HepG2 (cell line): ENCODE data around the gene ABCF1. TPM values are rescaled to one million over a fixed set of nuclear protein-coding genes. Genes with fewer than 3 reads are reported as not detected.

Source experiments
- DRAP1 ChIP-seq: IDR thresholded peaks from 2 replicates; pipeline ENCODE4 v1.6.1; 2016; ENCODE audit warnings: missing genetic modification reagents, missing compliant biosample characterization
- ESRRA ChIP-seq: sonication (generic); formaldehyde crosslinking; IDR thresholded peaks from 2 replicates; pipeline ENCODE4 v1.5.1; 2020; ENCODE audit warnings: mild to moderate bottlenecking, low read depth, missing genetic modification reagents
- ETV5 ChIP-seq: IDR thresholded peaks from 2 replicates; pipeline ENCODE4 v1.6.1; 2018; ENCODE audit warnings: missing biosample characterization, missing genetic modification reagents, inconsistent platforms, borderline replicate concordance
- HNRNPL ChIP-seq: fragments of 200-400 bp; formaldehyde crosslinking; IDR thresholded peaks from 2 replicates; pipeline ENCODE4 v1.6.1; 2017; ENCODE audit warnings: mild to moderate bottlenecking, low read depth, low read length
- HOXA5 ChIP-seq: sonication (generic); formaldehyde crosslinking; IDR thresholded peaks from 2 replicates; pipeline ENCODE4 v1.4.0; 2020; ENCODE audit warnings: missing genetic modification reagents
- IRF2 ChIP-seq: IDR thresholded peaks from 2 replicates; pipeline ENCODE4 v1.6.1; 2018; ENCODE audit warnings: missing genetic modification reagents, missing compliant biosample characterization
- MNT ChIP-seq: fragments of 450-650 bp; IDR thresholded peaks from 2 replicates; pipeline ENCODE4 v1.6.1; 2016
- NFE2L2 ChIP-seq: fragments of 150-350 bp; IDR thresholded peaks from 2 replicates; pipeline ENCODE4 v1.6.1; 2014; ENCODE audit warnings: low read length
- POLR2A ChIP-seq, 2 experiments: IDR thresholded peaks; 2 replicates each; pipeline ENCODE4 v1.6.1; 2011; ENCODE audit warnings: low read depth in 2 of 2, low read length in 2 of 2, mild to moderate bottlenecking in 1 of 2, moderate library complexity in 1 of 2; ENCODE audit not compliant: insufficient read depth in 1 of 2
- PRDM15 ChIP-seq: sonication (generic); formaldehyde crosslinking; IDR thresholded peaks from 2 replicates; pipeline ENCODE4 v1.4.0; 2020; ENCODE audit warnings: missing genetic modification reagents
- TGIF2 ChIP-seq: IDR thresholded peaks from 2 replicates; pipeline ENCODE4 v1.6.1; 2016; ENCODE audit warnings: control low read depth, missing compliant biosample characterization
- TMF1 ChIP-seq: sonication (generic); formaldehyde crosslinking; IDR thresholded peaks from 2 replicates; pipeline ENCODE4 v1.8.1; 2022; ENCODE audit warnings: low read depth, missing genetic modification reagents
- ZBTB20 ChIP-seq: sonication (generic); formaldehyde crosslinking; IDR thresholded peaks from 2 replicates; pipeline ENCODE4 v1.8.1; 2023; ENCODE audit warnings: missing genetic modification reagents, low read depth, mild to moderate bottlenecking, borderline replicate concordance
- ZIK1 ChIP-seq: sonication (generic); formaldehyde crosslinking; IDR thresholded peaks from 2 replicates; pipeline ENCODE4 v1.5.0; 2020; ENCODE audit warnings: mild to moderate bottlenecking, low read depth, missing genetic modification reagents, borderline replicate concordance
- ZMYM3 ChIP-seq: sonication (generic); formaldehyde crosslinking; IDR thresholded peaks from 2 replicates; pipeline ENCODE4 v1.5.1; 2020; ENCODE audit warnings: mild to moderate bottlenecking, missing genetic modification reagents
- ZNF205 ChIP-seq: IDR thresholded peaks from 2 replicates; pipeline ENCODE4 v1.6.1; 2018; ENCODE audit warnings: missing biosample characterization, missing genetic modification reagents
- ZNF256 ChIP-seq: sonication (generic); formaldehyde crosslinking; conservative IDR thresholded peaks from 2 replicates; pipeline ENCODE4 v1.4.0; 2020; ENCODE audit warnings: missing genetic modification reagents
- ZNF362 ChIP-seq: sonication (generic); formaldehyde crosslinking; IDR thresholded peaks from 2 replicates; pipeline ENCODE4 v1.4.0; 2020; ENCODE audit warnings: missing genetic modification reagents, mild to moderate bottlenecking, borderline replicate concordance
- ZNF597 ChIP-seq: sonication (generic); formaldehyde crosslinking; IDR thresholded peaks from 2 replicates; pipeline ENCODE4 v1.5.0; 2020; ENCODE audit warnings: missing genetic modification reagents
- ZNF710 ChIP-seq: sonication (generic); formaldehyde crosslinking; IDR thresholded peaks from 2 replicates; pipeline ENCODE4 v1.5.0; 2020; ENCODE audit warnings: mild to moderate bottlenecking, missing genetic modification reagents, borderline replicate concordance
- polyA plus RNA-seq, 8 experiments: library from polyadenylated mRNA; depleted of rRNA in 3 of 8; stranded (reverse) in 7 of 8; unstranded in 1 of 8; fragments of >200 nt; fragmentation: Illumina TruSeq in 4 of 8; extraction: Trizol in 4 of 8; gene quantifications; 2 replicates each; pipeline versions ENCODE4 v1.2.1 to v1.2.3, GENCODE V29; 2011 to 2016; ENCODE audit warnings: low read depth in 4 of 8, missing spikeins in 1 of 8, mixed read lengths in 1 of 8; ENCODE audit not compliant: insufficient read depth in 1 of 8
- total RNA-seq, 5 experiments: library from RNA; depleted of rRNA; stranded (reverse); fragments of >200 nt; fragmentation: Illumina TruSeq; extraction: Trizol; gene quantifications; 2 replicates each; pipeline ENCODE4 v1.2.3, GENCODE V29; 2016; ENCODE audit warnings: low read depth in 1 of 5

The ABCF1 gene
- total and polyA plus RNA-seq, 2 of the 13 experiments (the other 11 are each of a cell fraction or from before 2014, with no cell fraction given), result 25.4 to 98.9 TPM

GRCh38 chr6:30615958-30616810 is 44.9 kb downstream of the ABCF1 start (continued):
- TF ChIP-seq PRDM15 (CRISPR knock-in tag) (no peak), HOXA5 (CRISPR knock-in tag) (no peak), ETV5 (CRISPR knock-in tag) (no peak), ZNF710 (CRISPR knock-in tag) (no peak), ZIK1 (no peak), TGIF2 (CRISPR knock-in tag) (no peak), ZNF205 (CRISPR knock-in tag) (no peak), DRAP1 (CRISPR knock-in tag) (no peak), ZMYM3 (CRISPR knock-in tag) (no peak), POLR2A (IDR thresholded peaks at IDR 0.05; ENCODE audit: insufficient read depth in 1 of 2, low read depth in 2 of 2, low read length in 2 of 2) (peak; percentile 75 to 84), ESRRA (CRISPR knock-in tag) (no peak), ZNF597 (CRISPR knock-in tag) (no peak), HNRNPL (no peak), ZBTB20 (CRISPR knock-in tag) (peak; percentile 38; the same call in 1 of the 2 replicates), NFE2L2 (no peak), ZNF362 (no peak), ZNF256 (no peak), TMF1 (CRISPR knock-in tag) (no peak; the same call in 1 of the 2 replicates), IRF2 (CRISPR knock-in tag) (no peak; the same call in 1 of the 2 replicates), MNT (no peak)
